GM21786 (cell line): ENCODE results near the gene TSFM.

Experiments
- ATAC-seq: cut with Tn5 transposase; IDR thresholded peaks from one replicate; pipeline ENCODE4 v1.9.1; 2021; ENCODE audit not compliant: unreplicated experiment

The TSFM gene

DNA sequence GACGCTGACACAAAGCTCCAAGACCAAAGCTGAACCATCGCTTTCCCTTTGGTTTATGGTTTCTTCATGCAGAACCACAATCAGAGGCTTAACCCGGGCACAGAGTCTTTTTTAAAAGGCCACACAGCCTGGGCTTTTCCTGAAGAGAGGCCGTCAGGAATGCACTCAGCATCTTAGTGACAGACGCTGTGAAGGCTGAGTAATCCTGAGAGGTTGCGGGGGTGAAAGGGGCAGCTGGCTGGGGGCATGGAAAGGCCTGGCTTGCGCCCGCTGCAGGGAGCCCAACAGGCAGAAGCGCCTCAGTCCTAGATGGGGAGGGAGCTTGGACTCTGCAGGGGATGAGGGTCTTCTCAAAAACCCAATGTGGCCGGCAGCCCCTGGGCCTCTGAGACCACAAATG, 50.4 kb downstream of the TSFM start:
- ATAC-seq: no peak

DNA sequence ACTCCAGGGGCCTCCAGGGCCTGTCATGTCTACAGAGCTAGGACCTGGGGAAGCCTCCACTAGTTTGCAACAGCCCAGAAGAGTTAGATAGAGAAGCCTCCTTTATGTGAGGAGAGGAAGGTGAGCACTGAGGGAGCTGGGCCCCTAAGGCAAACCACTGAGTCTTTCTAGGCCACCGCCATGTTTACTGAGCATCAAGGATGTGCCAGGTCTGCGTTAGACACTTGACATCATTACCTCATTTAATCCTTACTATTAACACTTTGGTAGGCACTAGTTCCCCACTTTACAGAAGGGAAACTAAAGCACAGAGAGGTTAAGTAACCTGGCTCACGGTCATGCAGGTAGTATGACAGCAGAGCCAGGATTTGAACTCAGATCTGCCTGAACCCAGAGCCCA, 51.1 kb downstream of the TSFM start:
- ATAC-seq: no peak

- ATAC-seq: no peak
Observed at GRCh38 chr12:57834086-57834876, 51.7 kb downstream of the TSFM start.

DNA sequence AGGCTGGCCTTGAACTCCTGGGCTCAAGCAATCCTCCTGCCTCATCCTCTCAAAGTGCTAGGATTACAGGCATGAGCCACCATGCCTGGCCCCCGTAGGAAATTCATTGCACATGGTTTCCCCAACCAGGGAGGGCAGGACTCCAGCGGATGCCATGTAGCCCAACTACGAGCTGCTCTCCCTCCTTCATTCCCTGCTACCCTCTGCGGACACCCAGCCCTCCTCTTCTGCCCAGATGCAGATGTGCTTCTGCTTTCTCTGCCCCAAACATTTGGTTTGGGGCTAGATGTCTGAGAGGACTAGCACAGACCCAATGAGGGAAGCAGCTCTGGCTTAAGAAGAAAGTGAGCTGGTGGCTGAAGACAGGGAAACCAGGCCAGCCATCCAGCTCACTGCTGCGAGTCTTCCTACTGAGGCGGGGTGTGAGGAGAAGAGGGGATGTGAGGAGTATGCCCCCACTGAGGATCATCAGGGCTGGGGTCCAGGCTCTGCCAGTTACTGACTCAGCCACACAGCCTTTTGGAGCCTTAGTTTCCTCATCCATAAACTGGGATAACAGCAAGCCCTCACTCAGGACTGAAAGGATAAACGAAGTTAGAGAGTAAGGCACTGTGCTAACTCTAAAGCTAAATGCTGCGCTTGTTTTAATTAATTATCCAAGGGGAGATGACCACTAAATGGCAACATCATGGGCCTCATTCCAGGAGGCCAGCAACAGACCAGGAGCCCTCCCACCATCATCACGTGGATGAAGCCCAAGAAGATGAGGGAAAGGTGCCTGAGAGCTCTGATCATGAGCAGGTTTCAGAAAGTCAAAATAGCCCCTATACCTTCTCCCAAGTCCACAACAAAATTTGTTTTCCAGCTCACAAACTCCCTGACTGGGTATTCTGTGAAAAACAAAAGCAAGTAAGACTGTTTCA, 53.0 kb downstream of the TSFM start:
- ATAC-seq: no peak

- peak; percentile 61 for ATAC-seq
Observed at GRCh38 chr12:57836442-57837375, 54.1 kb downstream of the TSFM start.

- ATAC-seq: peak; percentile 21
Observed at GRCh38 chr12:57837864-57838562, 55.4 kb downstream of the TSFM start.

- no peak for ATAC-seq
Observed at GRCh38 chr12:57838594-57839302, 56.2 kb downstream of the TSFM start.

DNA sequence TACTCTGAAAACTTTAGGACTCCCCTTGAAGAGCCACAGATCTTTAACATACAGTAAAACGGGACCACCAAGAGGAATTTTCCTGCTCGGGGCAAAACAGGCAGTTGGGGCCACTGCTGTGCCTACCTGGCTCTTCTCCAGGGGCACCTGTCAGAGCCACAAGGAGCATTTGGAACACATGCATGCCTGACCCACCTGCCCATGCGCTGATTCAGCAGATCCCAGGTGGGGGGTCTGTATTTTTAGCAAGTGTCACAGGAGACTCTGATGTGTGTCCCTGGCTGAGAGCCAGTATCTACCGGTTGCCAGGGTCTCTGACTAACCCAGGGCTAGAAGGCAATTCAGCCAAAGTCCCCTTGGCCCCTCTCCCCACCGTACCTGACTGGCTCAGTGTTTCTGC, 57.4 kb downstream of the TSFM start:
- ATAC-seq: no peak

GRCh38 chr12:57840726-57841125, 58.1 kb downstream of the TSFM start:
- no peak for ATAC-seq

GRCh38 chr12:57841445-57841844, 58.9 kb downstream of the TSFM start:
- no peak for ATAC-seq

DNA sequence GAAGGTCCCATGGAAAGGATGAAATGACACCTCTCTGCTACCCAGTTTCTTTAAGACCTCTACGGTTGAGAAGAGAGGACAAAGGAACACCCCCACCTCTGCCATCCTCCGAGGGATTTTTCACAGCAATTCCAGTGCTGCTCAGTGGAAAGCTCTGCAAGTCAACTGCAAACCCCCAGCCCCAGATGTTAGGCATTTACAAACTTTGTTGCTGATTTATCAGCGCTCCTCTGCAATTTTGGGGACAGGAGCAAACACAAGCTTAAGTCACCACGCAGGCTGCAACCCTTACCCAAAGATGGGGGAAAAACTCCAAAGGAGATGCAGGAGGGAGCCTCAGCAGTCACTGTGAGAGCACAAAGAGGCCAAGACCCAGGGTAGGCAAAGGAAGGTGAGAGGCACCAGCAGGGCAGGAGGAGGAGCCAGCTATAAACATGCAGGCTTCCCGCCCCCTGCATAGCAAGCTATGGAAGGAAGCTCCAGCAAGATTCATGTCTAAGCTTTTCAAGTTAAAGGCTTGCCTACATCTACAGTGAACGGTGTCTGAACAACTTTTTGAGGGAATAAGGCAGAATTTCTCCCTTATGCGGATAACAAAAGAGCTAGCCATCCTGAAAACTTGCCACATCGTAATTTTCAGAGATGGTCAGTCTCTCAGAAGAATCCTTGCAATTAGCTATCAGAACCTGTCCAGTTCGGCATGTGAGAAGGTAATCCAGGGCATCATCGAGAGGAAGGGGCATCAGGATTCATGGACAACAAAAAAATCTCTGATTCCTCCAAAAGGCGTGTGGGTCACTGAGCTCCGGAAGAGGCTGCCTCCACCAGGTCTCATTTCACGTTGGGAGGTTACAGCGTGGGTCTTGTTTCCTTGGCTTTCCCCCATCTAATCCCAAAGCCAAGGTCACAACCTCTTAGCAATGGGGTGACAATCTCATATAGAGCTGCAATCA, 60.0 kb downstream of the TSFM start:
- ATAC-seq: no peak

DNA sequence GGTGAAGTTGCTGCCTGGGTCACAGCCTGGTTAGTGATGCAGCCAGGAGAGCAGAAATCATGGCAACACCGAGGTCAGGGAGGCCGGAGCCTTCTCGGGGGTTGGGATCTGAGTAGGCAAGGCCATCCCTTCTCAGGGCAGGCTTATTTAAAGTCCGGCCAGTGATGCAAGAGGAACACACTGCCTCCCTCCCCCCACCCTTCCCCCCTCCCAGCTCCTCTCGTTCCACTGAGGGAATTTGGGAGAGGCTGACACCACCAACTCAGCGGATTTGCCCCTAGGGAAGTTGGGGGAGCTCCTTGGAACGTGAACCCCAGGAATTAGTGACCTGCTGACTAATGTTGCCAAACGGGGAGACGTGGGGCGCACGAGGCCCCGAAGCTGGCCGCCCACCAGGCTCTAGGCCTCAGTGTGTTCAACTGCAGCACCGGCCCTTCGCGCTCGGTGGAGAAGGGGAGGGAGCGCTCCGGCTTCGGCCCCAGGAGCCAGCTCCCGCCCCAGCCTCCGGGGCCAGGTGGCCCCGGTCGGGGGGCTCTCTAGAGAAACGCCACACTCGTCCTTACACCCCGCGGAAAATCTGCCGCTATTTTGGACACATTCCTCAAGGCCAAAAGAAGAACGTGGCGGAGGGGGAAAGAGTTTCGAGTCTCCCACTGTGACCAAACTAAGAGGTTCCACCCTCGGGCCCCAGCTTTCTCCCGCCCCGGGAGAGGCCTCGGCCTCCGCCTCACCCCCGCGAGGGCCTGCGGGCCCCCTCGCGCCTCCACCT, 62.3 kb downstream of the TSFM start:
- ATAC-seq: peak; percentile 4

DNA sequence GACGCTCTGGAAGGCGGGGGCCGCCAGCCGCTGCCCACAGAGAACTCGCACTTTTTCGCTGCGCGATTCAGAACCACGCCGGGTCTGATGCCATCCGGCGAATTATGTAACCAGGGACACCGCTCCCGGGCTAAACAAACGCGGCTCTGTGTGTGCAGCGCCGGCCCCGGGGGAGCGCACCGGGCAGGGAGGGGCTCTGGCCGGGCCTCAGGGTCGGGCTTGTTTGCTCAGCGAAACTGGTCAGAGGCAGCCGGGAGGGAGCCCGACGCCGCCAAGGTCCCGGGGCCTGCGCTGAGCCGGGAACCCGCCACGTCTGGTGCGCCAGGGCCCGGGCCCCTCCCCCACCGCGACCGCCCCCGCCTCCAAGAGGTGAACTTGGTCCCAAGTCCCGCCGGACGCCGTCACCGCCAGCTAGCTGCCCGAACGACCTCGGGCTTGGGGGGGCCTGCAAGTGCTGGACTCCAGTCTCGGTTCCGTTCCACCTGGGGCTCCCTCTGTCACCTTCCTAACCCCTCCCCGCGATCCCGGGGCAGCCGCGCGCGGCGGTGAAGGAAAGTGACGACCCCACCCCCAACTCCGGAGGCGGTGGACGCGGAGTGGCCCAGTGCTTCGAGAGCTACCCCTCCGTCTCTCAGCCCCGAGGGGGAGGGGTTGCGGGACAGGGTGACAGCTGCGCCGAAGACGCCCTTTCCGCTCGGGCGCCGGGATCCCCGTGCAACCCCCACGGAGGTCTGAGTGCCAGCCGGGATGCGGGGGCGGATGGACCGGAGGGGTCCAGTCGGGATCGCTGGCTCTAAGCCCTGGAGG, 63.1 kb downstream of the TSFM start:
- ATAC-seq: peak; percentile 29

DNA sequence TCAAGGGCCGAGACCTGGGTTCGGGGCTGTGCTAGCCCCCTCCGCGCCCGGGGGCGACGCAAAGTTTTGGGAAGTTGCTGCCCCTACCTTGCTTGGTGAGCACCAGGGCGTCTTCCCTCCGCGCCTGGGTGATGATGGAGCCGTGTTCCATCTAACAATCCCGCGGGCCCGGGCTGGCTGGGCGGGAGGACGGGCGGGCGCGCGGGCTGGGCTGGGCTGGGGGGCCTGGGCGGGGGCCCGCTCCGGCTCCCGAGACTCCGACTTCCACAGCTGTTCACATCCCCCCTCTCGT, 63.6 kb downstream of the TSFM start:
- peak; percentile 9 for ATAC-seq

- peak; percentile 37 for ATAC-seq
Observed at GRCh38 chr12:57846577-57847319, 64.2 kb downstream of the TSFM start, which contains the start of gene CTDSP2. CTDSP2 (minus strand) TSS chr12:57846729; CDS start chr12:57846435, 294 bp downstream.
